ENCODE results near the gene IGLL1.

IGLL1 gene

DNA sequence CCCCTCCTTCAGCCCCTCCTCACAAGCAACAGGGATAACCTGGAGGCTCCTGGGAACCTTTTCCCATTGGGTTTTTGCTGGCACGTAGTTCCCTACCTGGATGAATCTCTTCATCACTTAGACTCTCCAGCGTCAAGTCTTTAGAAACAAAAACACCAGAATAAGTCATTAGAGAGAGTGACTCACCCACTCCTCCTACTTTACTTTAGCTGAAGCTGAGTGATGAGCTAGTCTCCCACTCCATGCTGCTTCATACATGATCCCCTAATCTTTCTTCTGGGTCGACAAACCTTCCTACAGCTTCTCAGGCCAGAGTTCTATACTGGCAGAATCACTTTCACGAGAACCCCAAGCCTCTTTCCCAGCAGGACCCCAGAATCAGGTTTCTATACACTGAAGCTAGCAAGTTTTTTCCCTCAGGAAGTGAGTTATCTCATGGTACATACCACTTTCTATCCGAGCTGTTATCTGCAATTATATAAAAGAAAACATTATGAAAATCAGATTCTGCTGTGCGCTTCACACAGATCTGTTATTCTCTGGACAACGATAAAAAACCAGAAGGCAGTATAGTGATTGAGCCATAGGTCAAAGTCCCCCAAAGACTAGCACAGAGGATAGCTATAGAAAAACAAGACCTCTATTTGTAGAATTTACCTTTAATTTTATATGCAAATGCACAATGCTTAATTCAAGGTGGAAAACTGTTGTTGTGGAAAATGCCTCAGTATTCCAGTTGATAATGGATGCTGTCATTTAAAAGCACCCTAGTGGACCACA, 33.3 kb upstream of the IGLL1 start:
- peak; percentile 11 for DNase-seq (ENCODE audit: low read depth)
- TF ChIP-seq, protein P1, sequence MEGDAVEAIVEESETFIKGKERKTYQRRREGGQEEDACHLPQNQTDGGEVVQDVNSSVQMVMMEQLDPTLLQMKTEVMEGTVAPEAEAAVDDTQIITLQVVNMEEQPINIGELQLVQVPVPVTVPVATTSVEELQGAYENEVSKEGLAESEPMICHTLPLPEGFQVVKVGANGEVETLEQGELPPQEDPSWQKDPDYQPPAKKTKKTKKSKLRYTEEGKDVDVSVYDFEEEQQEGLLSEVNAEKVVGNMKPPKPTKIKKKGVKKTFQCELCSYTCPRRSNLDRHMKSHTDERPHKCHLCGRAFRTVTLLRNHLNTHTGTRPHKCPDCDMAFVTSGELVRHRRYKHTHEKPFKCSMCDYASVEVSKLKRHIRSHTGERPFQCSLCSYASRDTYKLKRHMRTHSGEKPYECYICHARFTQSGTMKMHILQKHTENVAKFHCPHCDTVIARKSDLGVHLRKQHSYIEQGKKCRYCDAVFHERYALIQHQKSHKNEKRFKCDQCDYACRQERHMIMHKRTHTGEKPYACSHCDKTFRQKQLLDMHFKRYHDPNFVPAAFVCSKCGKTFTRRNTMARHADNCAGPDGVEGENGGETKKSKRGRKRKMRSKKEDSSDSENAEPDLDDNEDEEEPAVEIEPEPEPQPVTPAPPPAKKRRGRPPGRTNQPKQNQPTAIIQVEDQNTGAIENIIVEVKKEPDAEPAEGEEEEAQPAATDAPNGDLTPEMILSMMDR (conservative IDR thresholded peaks at IDR 0.05; ENCODE audit: control insufficient read depth, insufficient read depth, low read depth, low read length) = no peak
- H3K4me3 ChIP-seq (ENCODE audit: control insufficient read depth, low read depth, low read length) = no peak overlapping the region

DNA sequence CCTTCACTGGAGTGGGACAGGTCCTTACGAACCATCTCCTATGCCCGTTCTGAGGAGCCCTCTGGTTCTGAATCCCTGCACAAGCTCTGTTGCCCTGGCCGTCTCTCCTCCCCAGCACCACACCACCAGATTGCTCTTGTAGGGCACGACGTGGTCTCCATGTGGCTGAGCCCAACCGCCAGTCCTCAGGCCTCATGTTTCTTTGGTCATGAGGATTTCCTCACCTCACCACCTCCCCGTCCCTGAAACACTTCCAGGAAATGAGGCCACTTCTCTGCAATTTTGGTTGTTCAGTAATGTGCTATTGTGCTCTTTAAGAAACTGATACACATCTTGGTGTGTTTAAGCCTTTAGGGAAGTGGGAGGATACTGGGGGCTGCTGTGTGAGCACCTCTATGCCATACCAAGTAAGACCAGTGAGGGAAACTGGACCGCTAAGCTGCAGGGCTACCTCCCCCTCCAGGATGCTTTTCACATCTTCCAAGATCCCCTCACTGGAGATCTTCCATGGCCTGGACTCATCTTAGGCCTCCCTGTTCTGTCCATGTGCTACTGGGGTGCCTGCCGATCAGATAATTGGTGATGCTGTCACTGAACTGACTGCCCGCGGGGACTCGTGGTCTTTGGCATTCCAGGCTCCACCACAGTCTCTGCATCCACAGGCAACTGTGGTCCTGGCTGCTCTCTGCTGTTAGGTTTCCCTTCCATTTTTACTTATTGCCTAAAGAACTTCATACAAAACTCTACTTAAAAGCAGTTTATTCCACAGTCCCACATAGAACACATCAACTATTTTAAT, 30.1 kb upstream of the IGLL1 start:
- no peak for DNase-seq (ENCODE audit: low read depth)
- TF ChIP-seq, protein P1 (conservative IDR thresholded peaks at IDR 0.05; ENCODE audit: control insufficient read depth, insufficient read depth, low read depth, low read length) = no peak
- H3K4me3 ChIP-seq (ENCODE audit: control insufficient read depth, low read depth, low read length) = no peak overlapping the region

DNA sequence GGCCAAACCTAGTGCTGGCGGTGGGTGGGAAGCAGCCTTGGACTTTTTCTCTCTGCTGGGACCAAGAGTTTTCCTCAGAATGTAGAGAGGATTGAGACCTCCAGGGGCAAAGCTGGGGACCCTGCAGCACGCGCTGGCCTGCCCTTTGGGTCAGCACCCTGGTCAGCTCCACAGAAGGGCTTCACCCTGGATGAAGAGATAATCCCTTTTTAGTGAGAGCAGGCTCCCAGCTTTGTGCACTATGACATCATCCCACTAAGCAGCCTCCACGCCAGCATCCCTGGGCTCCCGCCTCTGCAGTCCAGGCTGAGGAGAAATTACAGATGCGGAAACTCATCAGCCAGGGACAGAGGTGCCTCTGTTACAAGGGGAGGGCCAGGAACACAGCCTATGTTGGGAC, 28.5 kb upstream of the IGLL1 start:
- TF ChIP-seq, protein P1 (conservative IDR thresholded peaks at IDR 0.05; ENCODE audit: control insufficient read depth, insufficient read depth, low read depth, low read length) = no peak
- no peak for DNase-seq (ENCODE audit: low read depth)
- H3K4me3 ChIP-seq (ENCODE audit: control insufficient read depth, low read depth, low read length) = no peak overlapping the region

DNA sequence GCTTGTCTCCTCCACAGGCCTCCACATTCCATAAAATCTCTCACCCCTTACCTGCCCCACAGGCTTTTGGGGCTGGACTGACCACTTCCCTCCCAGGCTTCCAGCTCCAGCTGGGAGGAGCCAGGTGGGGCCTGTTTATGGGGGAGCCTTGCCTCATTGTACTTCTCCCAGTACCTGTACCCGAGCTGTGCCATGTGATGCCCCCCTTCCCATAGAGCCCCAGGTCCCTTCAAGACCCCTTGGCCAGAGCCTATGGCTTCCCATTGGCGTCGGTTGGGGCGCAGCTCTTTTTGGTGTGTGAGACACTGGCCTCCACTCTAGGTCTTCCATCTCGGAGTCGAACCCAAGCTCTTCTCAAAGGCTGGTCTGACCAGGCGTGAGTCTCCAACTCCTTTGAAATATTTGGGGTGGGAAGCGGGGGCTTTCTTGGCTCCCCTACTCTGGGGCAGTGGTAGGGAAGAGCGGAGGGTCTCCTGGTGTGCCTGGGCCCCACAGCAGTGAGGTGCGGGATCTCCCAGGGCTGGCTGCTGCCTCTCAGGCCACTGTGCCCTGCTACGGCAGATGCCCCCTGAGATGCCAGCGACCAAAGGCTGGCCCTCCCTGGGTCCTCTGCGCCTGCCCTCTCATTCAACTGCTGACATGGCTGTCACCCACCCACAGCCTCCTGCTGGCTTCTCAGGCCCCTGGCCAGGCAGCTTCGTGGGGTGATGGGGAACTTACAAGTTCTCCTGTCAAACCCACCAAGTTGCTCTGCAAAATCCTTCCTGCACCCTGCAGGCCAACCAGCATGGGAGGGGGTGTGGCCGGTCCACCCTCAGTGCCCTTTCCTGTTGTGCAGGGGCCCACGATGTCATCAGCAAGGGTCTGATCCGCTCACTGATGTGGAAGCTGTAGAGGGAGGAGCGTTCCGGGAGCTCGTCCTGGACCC, 26.4 kb upstream of the IGLL1 start:
- H3K4me3 ChIP-seq (ENCODE audit: control insufficient read depth, low read depth, low read length) = no peak overlapping the region
- TF ChIP-seq, protein P1 (conservative IDR thresholded peaks at IDR 0.05; ENCODE audit: control insufficient read depth, insufficient read depth, low read depth, low read length) = no peak
- DNase-seq (ENCODE audit: low read depth) = no peak

DNA sequence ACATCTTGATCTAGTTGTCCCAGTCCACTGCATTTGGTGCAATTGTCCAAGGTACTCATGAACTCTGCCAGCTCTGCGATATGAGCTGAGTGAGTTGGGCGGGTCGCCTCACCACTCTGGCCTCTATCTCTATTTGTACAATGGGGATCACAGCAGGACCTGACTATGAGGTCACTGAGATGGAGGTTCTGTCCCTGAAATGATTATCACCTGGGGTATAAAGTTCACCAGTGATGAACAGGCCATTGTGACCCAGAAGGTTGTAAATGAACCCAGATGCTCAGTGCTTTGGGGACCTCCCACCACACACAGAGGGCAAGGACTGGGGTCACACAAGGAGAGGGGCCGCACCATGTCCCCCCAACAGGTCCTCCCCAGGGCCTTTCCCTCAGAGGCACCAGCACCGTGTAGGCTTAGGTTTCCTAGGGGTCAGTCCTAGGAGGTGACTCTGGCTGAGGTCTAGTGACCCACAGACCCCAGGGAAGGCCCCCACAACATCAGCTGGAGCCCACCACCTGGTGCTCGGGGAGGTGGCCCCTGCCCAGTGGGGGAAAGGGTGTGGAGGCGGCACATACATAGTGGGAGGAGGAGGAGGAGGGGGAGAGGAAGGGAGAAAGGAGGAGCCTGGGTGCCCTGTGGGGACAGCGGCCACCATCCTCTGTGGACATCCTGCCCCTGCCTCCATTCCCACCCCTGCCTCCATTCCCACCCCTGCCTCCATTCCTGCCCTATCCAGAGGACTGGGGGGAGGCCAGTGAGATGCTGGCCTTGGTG, 25.0 kb upstream of the IGLL1 start:
- H3K4me3 ChIP-seq (ENCODE audit: control insufficient read depth, low read depth, low read length) = no peak overlapping the region
- TF ChIP-seq, protein P1 (conservative IDR thresholded peaks at IDR 0.05; ENCODE audit: control insufficient read depth, insufficient read depth, low read depth, low read length) = no peak
- no peak for DNase-seq (ENCODE audit: low read depth)

DNA sequence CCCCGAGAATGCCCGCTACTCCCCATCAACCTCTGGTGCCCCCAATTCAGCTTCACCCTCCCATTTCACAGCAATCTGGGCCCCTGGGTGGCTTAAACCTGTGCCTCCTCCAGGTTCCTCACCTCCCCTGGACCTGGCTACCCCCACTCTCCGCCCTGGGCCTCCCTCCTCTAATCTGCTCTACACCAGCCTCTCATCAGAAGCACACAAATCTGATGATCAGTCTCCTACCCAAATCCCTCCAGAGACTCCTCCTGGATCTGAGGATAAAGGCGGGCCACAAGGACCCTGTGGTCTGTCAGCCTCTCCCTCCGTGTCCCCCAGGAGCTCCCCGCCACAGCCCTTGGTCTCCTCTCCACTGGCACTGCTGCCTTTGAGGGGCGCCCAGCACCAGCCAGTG, 23.2 kb upstream of the IGLL1 start:
- no peak overlapping the region for H3K4me3 ChIP-seq (ENCODE audit: control insufficient read depth, low read depth, low read length)
- DNase-seq (ENCODE audit: low read depth) = no peak
- TF ChIP-seq, protein P1 (conservative IDR thresholded peaks at IDR 0.05; ENCODE audit: control insufficient read depth, insufficient read depth, low read depth, low read length) = no peak
